HK-2 (cell line): ENCODE results near the gene ABLIM2.

Source experiments
- DNase-seq: peaks from one replicate; pipeline ENCODE4 v3.0.0-alpha.2; 2018; ENCODE audit not compliant: unreplicated experiment

ABLIM2 gene

DNA sequence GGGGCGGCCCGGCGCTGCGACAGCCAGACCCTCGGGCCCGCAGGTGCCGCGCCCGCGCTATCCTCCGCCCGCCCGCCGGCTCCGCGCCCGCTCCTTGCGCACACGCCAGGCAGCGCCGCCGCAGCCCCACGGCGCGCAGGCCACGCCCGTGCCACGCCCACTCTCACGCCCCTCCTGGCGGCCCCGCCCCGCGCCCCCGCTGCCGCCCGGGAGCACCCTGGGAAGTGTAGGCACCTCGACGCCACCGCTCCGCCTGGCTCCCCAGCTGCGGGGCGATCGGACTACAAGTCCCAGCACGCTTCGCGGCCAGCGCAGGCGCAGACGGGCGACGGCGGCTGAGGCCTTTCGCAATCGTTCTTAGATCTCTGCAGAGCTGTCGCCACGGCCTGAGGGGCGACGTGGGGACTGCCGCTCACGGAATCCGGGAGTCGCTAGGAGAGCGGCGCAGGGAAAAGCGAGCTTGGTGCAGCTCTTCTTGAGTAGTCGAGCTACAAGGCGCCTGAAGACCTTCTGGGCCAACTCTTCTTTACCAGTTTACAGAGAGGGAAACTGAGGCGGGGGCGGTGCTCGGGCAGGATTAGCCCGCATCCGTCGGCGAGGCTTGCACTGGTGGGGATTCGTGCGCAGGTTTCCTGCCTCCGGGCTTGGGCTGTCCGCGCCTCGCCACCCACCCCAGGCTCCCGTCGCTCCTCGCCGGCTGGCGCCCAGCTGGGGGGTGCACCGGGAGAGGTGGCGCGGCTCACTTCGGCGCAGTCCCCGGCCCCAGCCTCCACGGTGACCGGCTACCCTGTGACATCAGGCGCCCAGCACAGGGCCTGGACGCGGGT lies at the start of gene ABLIM2:
Gene ABLIM2 (minus strand): TSS at position 104 of the 827 bp plus-strand sequence. CDS start 124 bp downstream, outside the sequence.
- DNase-seq, result peak; percentile 99

DNA sequence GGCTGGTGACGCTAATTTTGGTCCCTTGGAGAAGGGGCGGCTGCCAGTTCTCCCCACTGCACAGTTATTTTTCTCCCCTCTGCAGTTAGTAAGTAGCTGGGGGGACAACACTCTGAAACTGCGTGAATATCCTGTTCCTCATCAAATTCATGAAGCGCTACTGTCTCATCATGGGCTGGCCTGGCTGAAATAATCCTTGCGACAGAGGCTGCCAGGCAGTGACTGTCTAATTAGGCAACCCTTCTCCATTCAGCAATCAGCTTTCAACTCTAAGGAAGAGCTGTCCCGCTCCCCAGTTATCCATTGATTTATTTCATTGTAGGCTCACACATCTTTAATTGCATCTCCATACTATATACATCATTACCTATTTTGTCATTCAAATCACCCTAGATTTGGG lies 48.7 kb upstream of the ABLIM2 start:
- DNase-seq, result no peak

DNA sequence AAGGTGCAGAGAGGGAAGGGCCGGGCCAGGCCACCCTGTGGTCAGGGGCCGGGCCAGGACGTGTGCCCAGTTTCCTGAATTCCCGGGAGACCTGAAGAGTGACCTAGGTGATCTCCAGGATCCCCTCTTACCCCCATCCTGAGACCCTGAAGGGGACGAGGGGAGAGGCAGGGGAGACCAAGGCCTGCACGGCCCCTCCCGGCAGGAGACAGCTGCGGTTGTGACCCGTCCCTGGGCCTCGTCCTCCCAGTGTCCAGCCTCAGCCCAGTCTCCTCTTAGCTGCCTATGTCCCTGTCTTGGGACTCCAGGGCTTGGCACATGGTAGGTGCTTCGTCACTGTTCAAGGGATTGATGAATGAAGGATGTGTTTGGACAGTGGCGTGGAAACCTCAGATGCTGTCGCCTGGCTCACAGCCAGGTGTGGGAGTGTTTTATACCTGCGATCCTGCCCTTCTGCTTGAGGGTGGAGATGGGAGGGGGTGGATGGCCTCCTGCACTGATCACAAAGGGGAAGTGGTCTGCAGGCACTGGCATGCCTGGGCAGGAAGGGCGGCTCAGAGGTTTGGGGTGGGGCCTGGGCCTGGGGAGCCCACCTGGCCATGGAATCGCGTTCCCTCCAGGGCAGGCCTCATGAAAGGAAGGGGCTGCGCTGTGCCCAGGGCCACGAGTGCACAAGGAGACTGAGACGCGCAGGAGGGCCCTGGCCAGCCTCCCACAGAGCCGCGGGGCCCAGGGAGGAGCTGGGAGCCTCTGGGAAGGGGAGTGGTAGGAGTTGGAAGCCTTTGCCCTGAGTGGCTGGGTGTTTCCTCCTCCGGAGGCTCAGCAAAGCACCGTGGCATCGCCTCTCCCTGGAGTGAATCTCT lies 47.4 kb upstream of the ABLIM2 start:
- DNase-seq, result no peak

DNA sequence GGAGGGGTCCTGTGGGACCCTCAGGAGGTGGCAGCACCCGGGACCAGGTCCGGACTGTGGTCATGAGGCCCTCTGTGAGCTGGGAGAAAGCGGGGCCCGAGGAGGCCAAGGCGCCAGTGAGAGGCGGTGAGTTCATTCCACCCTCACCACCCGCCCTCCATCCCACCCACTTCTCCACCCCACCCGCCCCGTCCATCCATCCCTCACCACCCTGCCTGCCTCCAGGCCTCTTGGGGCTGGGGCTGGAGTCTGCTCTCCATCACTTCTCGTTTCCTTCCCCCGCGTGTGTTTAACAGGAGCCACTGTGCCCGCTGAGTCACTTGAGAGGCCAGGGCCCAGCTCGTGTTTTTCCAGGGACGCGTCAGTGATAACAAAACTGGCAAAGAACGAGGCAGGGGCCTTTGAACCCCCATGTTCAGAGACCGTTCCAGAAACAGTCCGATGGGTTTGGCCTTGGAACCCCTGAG lies 46.7 kb upstream of the ABLIM2 start:
- no peak for DNase-seq

DNA sequence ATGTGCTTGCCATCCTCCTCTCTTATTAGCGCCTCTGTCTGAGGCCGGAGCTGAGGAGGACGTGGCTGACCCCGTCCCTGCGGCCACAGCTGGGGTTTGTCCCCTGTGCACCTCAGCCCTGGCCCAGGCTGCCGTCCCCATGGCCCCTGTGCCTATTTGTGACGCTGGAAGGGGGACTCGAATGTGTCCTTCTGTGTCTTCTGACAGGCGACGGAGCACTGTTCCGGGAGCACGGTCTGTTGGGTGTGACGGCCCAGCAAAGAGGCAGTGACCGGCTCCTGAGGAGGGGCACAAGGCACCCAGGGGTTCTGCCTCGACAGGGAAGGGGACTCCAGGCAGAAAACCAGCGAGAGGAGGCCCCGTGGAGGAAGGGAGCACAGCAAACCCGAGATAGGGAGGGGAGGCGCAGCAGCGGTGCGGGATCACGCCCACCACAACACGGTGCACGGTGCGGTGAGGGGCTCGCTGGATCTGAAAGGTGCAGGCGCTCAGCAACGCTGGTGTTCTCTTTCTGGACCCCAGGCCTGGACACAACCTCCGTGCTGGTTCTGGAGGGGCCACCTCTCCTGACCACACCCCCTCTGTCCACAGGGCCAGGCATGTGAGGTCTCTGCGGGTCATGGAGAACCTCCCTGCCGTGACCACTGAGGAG lies 46.1 kb upstream of the ABLIM2 start:
- DNase-seq, result no peak

DNA sequence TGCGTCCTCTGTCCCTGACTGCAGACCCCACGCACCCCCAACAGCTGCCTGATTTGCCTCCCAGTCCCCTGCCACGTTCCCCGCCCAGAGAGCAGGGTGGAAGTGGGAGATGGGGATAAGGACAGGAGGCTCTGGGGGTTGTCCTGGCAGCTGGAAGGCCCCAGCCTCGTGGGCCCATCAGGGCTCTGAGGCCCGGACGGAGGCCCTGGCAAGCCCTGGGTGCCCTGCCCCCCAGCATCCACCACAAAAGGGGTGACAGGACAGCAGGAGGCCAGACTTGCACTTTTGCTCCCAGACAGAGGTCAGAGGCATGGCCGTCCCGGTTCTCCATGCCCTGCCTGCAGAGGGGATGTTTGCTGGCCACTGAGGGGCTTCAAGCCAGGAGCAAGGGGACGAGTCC lies 45.2 kb upstream of the ABLIM2 start:
- DNase-seq, result no peak

DNA sequence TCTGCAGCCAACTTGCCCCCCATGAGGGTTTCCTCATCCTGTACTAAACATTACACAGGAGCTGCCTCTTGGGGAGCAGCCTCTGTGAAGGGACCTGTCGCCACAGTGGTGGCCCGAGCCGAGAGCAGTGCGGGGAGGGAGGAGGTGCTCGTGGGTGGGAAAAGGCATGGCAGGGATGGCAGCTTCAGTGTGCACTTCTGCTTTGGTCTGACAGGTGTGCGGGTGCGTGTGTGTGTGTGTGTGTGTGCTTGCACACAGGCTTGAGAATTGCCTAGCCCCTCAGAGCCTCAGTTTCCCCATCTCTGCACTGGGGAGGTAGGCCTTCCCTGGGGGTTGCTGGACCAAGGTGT lies 44.4 kb upstream of the ABLIM2 start:
- no peak for DNase-seq

DNA sequence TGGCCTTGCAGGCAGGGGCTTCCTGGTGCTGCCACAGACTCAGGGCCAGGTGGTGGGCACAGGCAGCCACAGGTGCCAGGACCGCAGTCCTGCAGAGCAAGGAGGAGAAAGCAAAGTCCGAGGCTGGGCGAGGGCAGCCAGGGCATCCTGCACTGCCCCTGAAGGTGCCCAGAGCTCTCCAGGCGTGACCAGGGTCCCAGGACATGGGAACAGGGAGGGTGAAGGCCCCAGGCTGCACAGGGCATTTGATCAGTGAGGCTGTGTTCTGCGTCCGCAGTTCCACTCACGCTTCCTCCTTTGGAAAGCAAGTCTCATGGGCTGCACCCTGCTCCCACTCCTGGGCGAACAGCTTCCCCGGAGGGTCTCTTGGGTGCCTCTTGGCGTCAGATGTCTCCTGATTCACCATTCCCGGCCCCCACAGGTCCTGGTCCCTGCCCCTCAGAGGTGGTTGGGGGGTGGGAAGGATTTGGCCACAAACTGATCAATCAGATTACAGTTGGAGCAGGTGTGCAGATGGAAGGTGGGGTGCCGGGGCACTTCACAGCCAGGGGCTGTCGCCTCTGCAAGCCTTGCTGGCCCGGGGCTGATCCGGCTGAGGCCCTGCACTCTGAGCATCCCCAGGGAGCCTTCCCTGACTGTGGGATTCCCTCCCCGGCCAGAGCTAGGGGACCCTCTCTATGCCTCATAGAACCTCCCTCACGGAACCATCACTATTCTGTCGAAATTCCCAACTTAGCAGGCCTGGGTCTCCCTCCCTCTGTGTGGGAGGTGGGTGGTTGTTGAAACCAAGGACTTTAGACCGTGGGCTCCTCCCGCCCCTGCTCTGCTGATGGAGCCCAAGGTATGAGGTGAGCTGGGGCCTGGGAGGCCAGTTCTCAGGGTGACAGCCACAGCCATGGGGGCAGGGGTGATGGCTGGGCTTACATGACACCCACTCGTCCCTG lies 43.8 kb upstream of the ABLIM2 start:
- DNase-seq, result no peak

DNA sequence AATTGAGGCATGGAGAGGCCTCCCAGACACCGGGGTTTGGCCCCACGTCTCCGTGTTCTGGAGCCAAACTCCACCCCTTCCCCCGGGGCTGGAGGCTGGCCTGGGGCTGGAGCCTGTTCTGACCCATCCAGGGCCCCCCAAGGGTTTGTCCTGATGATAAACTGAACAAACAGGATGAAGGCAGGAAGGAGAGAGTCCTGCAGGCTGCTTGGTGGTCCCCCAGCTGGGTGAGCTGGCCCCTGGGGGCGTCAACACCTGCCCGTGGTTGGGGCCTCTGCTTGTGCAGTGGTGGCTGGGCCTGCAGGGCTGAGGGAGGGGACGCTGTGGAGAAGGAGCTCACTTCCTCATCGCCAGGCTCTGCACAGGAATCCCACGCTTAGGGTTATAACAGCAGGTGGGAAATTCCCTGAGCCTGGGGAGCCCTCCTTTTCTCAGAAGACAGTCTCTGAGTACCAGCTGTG lies 42.7 kb upstream of the ABLIM2 start:
- DNase-seq, result no peak

DNA sequence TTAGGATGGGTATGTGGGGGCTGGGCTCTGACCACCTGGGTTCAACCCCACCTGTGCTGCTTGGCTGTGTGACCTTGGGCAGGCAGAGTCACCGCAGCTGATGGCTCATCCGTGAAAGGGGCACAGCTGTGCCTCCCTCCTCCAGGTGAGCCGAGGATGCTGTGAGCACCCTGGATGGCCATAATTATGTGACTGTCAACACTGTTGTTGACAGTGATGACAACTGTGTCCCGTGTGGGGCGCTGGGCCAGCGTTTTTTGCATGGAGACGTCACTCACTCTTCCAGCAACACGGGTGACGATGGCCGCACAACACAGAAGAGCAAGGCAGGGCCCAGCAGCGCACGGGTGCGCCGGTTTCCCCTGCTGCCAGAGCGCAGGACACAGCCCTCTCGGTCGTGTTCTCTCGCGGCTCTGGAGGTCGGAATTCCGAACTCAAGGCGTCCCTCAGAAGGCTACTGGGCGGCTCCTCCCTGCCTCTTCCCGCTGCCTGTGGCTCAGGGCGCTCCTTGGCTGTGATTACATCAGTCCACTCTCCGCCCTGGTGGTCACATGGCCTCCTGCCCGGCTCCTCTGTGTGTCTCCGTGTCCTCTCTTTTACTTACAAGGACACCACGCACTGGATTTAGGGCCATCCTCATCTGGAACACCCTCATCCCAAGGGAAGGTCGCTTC lies 41.8 kb upstream of the ABLIM2 start:
- peak; percentile 77 for DNase-seq

DNA sequence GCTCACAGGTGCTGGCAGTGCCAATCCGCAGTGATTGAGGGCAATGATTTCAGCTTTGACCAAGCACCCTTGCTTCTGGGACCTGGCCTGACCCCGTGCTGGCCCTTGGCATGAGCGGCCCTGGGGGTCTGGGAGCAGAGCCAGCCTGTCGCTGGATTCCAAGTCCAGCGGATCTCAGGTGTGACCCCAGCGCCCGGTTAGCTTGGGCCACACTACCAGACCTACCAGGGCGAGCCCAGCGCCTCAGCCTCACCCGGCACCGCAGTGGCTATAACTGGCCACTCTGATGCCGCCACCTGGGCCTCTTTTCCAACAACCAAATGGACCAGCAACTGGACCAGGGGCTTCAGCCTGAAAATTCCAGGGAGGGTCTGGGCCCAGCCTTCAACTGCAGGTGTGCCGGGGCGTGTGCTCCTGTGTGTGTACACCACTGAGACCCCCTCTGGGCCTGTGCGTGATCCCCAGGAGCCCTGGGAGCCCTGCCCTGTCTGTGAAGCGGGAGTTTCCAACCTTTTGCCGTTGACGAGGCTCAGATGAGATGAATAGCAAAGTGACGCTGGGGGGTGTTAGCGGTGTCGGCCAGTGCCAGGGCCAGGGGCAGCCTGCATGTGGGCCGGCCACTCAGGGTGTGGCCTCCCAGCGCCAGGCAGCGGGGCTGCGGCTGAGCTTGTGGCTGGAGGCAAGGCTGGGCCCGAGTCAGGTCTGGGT lies 41.1 kb upstream of the ABLIM2 start:
- peak; percentile 60 for DNase-seq

DNA sequence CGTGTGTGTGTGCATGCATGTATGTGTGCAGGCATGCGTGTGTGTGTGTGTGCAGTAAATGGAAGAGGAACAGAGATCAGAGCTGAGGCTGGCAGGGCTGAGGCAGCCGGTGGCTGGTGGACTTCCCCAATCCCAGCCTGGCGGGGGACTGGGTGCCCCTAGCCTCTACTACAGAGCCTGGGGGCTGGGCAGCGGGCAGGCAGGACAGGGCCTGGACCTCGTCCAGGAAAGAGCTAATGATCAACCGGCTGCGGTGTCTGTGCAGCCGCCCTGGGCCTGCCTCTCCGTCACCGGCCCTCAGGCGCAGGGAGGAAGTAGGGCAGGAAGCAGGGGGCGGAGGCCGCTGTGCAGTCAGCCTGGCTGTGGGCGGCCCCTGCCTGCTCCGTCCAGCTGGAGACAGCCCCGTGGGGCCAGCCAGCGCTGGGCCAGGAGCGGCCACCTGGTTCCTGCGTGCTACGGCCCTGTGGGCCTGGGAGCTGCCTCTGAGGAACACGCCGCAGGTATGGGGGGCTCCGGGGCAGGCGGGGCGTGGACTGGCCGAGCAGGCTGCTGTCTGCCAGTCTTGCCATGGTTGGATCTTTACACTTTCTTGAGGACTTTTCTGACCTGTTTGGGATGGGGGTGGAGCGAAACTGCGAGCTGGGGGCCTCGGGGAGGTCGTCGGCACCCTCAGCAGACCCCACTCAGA lies 40.4 kb upstream of the ABLIM2 start, which contains the start of gene SH3TC1:
Gene SH3TC1 (plus strand): TSS at position 385 of the 688 bp plus-strand sequence. CDS start 5,905 bp downstream, outside the sequence.
- DNase-seq, result peak; percentile 96

DNA sequence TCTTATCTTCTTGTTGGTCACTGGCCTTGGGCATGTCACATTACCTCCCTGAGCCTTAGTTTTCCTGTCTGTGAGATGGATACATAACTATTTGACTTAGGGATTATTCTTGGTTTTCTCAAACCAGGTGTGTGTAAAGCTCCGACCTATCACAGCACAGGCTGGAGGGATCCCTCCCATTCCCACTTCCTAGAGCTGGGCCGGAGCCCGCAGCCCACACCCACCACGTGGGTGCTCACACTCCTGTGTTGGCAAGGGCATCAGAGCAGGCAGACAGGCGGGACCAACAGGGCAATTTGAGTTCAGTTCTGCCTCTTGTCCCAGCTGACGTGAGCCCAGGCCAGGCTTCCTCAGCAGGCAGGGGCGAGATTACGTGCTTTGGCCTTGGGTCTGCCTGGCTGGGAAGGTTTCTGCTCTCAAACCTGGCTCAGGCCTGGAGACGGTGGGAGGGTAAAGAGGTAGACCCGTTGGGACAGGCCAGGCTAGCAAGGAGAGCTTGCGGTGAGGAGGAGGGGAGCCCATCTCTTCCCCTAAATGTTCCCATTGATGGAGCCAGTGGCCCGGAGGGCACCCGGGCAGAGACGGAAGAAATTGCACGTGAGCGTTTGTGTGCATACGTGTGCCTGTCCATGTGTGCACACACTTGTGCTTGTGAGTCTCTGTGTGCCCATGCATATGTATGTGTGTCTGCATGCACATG lies 39.7 kb upstream of the ABLIM2 start:
- DNase-seq, result peak; percentile 32

DNA sequence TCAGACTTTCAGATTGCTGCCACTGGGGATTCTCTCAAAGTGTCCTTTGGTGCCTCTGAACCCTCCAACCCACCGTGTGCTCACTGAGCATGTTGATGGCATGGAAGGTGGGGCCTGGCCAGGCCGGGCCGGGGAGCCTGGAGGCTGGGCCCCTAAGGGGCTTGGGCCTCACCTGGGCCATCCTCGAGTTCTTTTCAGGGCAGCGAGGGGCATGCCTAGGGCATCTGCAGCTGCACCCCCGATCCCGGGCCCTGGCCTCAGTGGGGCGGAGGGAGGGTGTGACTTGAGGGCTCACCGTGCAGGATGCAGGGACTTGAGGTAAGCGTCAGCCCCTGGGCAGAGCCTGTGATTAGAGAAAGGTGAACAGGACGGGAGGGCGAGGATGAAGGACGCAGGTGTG lies 38.9 kb upstream of the ABLIM2 start:
- DNase-seq, result no peak

DNA sequence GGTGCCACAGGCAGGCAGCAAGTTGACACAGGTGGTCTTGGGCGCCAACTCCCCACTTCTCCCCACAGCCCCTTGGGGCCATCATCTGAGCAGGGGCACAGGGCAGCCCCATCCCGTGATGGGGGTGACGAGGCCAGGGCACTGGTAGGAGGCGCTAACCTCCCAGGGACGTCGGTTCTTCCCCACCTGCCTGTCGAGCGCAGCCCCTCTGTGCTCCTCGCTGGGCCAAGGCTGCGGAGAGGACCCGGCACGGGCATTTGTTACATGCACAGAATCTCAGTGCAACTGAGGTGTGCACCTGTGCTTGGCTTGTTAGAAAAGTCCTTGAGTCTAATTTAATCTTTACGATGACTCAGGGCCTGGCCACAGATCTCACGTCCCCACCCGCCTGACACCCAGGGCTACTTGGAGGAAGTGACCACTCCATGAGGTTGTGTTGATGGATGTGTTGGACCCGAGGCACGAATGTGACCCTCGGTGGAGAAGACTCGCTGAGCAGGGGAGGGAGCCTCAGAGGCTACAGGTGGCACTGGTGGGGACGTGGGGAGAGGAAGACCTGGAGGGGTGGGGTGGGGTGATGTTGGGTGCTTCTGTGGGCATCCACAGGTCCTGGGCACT lies 37.3 kb upstream of the ABLIM2 start:
- no peak for DNase-seq

DNA sequence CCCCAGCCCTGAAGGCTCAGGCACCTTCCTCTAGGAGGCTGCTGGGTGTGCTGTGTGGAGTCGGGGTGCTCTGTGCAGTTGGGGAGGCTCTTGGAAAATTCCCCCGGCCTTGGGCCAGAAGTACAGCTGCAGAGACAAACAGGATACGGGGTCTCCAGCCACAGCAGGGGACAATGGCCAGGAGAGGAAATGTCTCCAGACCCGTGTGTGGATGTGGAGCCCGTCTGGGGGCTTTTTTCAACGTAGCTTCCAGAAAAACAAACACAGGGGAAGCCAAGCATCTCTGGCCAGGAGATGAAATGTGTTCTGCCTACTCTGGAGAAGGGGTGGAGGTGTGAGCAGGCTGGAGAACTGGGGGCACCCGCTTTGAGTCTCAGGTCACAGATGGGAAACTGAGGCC lies 36.8 kb upstream of the ABLIM2 start:
- no peak for DNase-seq

DNA sequence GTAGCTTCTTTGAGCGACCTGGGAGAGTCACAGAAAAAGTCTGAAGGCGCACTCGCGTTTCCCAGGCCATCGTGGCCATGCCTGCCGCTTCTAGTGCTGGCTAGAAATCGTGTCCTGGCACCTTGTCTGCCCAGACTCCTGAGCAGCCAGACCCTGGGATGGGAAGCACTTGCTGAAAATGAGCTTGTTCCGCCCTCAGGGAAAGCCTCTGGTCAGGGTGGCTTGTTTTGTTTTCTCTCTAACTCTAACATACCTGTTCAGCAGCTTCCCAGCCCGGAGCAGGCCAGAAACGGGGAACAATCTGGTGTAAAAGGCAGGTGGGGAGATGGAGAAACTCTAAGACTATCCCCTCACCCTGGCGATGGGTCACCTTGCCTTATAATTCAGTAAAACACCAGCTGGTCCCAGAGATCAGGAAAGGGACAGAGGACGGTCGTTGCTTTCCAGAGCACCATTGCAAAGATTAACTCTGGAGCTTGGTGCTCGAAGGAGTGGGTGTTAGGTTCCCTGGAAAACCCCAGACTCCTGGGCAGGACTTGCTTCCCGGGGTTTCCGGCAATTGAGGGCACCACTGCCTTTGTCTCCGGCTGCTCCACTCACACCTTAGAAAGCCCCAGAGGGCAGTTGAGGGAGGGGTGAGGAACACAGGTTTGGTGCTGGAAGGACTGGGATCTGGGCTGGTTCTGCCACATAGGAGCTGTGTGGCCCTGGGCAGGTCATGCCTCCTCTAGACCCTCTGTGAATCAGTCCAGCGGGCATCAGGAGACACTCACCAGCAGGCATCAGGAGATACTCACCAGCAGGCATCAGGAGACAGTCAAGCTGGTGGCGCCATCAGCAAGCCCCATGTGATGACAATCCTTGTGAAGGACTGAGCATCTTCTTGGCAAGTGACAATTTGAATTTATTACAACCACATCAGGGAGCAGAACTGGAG lies 36.0 kb upstream of the ABLIM2 start:
- no peak for DNase-seq
